Esophagus squamous epithelium (tissue), 4 donors: Measurements from ENCODE around the gene CREB3L1.

Experiments used
- CTCF ChIP-seq, 6 experiments: fragments of 450-650 bp in 4 of 6; fragments of 200-600 bp in 2 of 6; sonication (generic) in 2 of 6; IDR thresholded peaks; one replicate each; pipeline ENCODE4 v1.5.1; 2016 to 2019; ENCODE audit warnings: antibody characterized with exemption in 6 of 6, mild to moderate bottlenecking in 4 of 6, moderate library complexity in 4 of 6
- POLR2A ChIP-seq, 4 donors: fragments of 450-650 bp; IDR thresholded peaks; one replicate each; pipeline ENCODE4 v1.6.1; 2017; ENCODE audit warnings: antibody characterized with exemption in 4 of 4, mild to moderate bottlenecking in 4 of 4, moderate library complexity in 3 of 4

GRCh38 chr11:46256540-46257001 is 20.9 kb upstream of the CREB3L1 start:
- TF ChIP-seq CTCF (IDR thresholded peaks at IDR 0.05): no peak
- TF ChIP-seq POLR2A (IDR thresholded peaks at IDR 0.05): no peak
